NCI-H146 treated with DMSO at 0.1 percent for 48 hours (cell line): ENCODE data around the gene CDH23.

Source experiments
- DNase-seq: peaks from one replicate; lab custom pipeline; 2025; ENCODE audit not compliant: unreplicated experiment; lab: John Stamatoyannopoulos, UW

Gene CDH23

DNA sequence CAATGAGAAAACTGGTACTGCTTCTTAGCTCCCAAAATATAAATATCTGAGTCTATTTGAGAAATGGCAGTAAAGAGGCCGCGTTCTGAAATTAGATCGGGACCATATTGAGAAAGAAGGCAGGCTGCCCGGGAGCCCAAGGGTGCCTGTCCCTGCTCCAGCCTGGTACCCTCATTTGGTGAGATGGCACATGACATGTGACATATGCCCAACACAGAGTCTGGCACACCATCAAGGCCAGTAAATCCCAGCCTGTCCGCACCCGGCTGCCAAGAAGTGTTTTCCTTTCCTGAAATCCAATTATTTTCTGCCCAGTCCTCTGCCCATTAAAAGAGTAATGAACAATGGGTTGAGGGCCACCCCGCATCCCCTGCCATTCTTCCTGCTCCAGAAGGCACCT is 66.4 kb downstream of the CDH23 start:
- DNase-seq = no peak

DNA sequence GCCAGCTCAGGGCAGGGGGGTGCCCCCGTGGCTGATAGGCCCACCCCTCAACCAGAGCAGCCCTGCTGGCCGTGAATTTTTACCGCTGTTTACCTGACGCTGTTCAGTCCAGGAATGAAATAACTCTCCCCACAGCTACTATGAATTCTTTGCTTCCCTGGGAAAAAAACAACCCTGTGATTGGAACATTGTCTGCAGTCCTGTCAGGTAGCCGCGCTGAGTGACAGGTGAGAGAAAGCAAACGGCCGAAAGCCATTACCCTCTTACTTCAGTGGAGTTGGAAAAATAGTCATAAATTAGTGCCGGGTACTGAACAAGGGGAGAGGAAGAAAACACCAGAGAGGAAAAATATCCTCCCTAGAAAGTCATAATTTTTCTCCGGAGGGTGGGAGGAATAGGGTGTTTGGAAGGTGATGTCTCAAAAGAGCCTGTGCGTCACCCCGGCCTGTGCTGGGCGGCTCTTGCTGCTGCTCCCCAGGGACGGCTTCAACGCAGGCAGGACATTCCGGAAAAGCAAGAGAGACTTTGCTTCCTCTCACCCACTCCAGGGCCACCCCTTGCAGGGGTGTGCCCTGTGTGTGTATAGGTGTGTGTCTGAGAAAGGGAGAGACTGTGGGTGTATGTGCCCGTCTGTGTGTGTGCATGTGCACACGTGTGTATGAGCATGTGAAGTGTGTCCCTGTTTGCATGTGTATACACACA is 69.0 kb downstream of the CDH23 start:
- no peak for DNase-seq

DNA sequence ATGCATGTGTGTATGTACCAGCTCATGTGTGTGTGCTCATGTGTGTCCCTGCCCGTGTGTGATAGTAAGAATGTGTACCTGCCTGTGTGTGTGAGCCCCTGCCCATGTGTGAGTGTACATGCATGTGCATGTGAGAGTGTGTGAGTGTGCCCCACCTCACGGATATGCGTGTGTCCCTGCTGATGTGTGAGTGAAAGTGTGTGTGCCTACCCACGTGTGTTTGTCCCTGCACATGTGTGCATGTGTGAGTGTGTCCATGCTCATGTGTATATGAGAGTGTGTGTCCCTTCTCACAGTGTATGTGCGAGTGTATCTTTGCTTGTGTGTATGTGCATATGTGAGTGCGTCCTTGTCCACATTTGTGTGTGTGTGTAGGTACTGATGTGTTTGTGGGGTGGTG is 69.6 kb downstream of the CDH23 start:
- no peak for DNase-seq

DNA sequence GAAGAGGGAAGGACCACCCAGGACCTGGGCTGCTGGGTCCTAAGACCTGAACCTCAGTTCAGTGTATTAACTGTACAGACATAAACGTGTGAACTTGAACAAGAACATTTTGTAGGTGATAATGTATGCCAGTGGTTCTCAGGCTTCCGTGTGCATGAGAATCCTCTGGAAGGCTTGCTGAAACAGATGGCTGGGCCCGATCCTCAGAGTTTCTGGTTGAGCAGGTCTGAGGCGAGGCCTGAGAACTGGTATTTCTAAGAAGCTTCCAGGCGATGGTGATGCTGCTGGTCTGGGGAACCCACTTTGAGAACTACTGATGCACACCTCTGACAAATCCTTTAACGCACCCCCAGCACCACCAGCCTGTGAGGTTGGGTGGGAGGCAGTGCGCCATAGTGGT is 70.4 kb downstream of the CDH23 start:
- no peak for DNase-seq

DNA sequence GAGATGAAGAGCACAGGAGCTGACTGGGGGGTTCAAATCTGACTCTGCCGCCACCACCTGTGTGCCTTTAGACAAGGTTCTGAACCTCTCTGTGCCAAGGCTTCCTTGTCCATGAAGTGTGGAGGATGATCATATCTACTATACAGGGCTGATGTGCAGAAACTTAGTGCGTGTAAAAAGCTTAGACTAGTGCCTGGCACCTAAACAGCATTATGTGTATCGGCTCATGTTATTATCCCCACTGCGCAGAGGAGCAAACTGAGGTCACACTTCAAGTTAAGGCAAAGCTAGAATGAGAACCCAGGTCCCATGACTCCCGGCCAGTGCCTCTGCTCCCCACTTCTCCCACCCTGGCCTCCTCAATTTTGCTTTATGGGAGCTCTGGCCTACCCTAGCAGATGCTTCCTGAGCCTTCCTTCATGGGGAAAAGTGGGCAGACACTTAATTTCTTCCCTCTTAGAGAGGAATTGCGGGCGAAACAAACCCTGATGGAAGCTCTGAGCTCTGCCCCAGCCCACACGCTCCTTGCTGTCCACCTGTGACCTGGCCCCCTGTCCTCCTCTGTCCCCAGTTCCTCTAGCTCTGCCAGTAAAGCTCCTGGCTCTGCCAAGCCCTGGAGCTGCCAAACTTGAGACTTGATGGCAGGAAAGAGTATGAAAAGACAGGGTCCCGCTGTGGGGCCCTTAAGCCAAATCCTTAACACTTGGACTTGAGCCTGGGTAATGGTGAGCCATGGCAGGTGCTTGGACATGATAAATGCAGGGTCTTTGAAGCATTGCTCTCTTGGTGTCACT is 71.0 kb downstream of the CDH23 start:
- DNase-seq = no peak

DNA sequence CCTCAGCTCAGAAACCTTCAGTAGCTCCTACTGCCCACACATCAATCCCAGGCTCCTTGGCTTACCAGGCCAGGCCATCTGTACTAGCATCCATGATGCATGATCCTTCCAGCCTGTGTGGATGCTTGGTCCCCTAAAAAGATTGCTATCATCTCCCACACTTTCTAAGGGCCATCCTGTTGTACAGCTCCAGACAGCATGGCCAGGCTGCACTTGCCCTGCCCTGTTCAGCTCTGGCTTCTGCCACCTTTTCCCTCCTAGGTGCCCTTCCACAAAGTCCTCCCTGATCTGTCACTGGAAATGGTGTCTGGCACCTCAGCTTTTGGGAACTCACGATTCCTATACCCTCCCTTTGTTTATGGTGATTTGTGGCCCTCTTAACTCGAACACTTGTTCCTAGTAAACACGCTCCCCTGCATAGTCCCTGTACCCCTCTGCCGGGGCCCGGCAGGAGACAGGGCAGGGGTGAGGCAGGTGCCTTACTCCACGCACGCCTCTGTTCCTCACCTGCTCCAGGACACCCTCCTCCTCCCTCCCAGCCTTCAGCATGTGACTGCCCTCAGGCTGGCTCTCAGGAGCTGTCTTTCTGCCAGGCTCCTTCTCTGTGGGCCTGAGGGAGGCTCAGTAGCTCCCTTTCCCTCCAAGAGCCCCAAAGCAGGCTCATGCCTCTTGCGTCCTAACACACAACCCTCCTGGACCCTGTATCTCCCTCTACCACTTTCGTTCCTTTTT is 71.8 kb downstream of the CDH23 start:
- DNase-seq = no peak

DNA sequence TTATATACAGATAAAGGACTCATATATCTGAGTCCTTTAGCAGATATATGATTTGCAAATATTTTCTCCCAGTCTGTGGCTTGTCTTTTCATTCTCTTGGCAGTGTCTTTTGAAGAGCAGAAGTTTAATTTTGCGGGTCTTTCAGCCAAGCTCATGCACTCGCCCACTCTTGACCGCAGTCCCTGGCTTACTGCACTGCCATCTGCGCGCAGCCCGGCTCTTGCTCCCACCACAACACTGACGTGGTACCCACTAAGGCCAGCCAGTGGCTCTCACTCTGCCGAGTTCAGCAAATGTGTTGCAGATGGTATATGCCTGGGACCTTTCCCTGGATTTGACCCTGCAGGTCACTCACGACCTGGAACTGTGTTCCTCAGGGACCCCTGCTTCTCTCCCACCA is 74.3 kb downstream of the CDH23 start:
- no peak for DNase-seq

DNA sequence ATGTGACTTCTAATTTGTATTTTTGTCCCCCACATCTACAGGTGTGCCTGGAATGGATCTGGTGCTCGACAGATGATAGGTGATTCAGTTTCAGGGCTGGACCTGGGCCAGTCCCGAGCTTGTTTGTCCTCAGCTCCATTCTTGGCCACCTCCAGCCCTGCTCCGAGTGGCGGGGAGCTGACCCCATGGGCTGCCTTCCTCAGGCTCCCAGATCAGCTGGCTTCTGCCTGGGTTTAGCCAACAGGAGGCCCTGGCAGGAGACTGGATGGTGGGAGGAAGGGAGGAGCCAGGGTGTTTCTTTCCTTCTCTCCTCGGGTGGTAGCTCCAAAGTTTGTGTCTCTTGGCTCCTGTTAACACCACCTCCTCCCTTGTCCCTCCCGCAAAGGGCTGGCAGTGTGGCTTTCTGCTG is 75.2 kb downstream of the CDH23 start:
- DNase-seq = no peak

DNA sequence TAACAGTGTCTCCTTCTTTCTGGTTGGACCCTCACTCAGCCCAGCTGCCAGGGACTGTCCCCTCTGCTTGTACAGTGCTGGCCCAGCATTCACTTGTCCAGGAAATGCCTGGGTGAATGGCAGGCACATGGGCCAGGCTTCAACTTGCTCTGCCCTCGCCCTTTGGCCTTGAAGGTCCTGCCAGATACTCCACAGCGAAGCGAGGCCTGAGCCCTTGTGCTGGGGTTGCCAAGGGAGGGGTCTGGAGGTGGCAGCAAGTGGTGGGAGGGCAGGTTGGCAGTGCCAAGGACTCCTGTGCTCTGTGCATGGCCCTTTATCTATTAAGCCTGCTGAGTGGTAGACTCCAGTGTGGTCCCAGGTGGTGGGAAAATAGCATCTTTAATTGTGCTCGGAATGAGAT is 75.7 kb downstream of the CDH23 start:
- DNase-seq = no peak

DNA sequence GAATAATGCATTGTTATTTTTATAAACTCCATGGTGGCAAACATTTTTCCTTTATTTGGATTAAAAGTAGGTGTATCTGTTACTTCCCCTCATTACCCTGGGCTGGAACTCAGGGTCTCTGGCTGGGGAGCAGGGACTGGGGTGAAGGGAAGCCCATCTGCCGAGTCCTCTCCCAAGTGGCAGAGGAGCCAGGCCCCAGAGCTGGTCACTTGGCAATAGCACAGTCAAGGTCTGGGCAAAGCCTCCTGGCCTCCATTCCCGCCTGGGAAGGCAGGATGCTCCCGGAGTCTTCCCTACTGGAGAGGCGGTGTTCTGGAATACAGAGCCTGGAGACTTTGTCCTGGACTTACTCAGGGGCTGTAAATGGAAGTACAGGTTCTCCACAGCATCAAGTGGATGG is 76.2 kb downstream of the CDH23 start:
- DNase-seq = no peak

DNA sequence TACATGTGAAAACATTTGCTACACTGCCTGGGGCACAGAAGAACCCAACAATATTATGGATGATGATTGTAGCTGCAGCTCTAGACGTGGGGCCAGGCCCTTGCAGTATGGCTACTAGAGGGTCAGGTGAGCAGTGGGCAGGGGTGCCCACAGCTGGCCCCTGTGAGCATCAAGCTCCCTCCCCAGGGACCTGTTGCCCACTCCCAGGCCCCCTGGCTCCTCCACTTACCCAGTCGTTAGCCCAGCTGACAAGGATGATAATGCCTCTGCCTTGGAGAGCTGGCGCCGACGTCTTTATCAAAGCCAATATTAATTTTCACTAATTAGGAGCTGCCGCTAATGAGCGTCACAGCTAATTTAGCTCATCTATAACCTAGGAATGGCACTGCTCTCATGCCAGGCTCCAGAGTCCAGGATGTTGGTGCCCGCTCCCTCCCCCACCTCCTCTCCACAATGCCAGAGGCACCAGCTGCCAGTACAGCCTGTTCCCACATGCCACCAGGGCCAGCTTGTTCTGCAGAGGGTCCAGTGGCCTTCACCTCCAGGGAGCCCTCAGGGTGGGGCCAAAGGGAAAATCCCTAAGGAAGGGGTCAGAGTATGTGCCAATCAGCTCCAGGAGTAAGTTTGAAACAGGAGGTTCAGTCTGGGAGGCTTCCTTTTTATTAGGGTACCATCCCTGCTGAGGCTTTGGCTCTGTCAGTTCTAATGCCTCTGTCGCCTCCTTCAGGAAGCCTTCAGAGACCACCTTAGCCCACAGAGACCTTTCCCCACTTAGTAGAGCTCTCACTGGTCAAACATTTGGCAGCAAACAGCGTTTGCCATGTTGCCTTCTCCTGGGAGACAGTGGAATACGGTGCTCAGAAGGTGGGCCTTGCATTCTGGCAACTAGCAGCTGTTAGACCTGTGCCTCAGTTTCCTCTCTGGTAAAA is 77.2 kb downstream of the CDH23 start:
- DNase-seq = no peak

DNA sequence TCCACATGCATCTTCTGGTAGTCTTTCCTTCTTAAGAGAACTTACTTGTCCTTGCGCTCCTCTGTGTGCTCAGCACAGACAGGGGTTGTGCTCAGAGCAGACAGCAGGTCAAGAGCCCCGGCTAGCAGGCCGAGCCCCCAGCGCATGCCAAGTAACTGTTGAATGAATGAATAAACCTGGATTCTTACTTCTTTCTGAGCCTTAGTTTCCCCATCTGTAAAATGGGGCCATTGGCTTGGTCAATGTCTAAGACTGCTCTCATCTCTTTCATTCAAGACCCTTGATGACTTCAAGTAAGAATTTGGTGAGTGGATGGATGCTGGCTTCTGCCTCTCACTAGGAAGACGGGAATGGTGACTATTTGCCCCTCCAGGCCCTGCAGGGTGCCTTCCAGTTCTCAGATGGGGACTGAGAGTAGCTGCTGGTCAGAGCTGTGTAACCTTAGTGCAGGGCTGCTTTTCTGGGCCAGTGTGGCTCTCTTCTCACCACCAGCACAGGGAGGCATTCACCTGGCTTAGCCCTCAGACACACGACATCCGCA is 78.1 kb downstream of the CDH23 start:
- DNase-seq = no peak

DNA sequence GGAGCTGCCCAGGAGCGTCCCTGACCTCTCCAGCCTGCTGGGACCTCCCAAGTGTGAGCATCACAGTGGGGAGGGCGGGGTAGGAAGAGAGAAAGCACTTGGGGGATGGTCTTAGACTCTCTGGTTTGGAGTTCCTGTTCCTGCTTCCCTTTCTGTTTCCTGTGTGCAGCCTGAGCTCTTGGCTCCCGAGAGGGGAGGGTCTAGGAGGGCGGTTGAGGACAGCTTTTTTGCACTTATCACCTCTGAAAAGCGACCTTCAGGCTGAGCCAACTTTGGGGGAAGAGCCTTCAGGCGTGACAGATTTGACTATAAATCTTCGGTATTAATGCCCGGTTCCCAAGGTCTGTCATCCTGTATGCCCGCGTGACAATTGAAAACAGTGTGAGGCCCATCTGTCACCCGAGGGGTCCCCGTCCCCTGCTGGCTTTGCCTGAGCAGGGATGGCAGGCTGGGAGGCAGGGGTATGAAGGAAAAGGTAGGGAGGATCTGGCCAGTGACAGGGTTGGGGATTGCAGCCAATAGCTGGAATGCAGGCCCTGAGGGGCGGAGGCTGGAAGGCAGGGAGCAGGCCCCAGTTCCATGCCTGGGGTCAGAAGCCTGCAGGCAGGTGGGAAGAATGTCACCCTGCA is 78.6 kb downstream of the CDH23 start:
- DNase-seq = peak; percentile 96

DNA sequence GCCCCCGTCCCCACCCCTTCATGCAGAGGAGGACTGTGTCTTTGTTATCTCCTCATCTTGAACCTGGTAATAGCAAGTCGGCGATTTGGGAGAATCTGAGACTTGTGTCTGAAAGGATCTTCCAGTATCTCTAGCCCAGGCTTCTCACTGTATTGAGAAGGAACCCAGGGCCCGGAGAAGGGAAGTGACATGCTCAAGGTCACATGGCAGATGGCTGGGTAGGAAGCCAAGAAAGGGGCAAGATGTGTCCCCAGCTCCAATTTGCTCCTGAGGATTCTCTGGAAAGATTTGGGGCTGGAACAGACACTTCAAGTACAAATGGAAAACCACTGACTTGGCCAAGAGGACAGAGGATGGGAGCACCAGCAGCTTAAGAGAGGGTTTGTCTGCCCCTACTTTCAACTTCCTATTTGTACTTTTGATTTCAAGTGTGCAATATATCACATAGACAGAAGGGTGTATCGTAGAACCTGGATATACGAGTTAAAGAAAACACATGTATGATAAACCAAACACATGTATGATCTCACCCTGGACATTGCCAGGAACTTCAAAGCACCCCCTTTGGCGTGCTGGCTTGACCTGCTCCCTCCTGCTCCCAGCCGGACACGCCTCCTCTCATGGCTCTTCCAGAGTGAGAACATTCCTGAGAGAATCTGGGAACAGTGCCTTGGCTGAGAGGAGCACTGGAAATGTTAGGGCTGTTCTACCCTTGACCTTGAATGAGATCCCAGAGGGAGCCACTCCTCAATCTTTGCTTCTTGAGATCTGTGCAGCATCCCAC is 79.7 kb downstream of the CDH23 start:
- no peak for DNase-seq

DNA sequence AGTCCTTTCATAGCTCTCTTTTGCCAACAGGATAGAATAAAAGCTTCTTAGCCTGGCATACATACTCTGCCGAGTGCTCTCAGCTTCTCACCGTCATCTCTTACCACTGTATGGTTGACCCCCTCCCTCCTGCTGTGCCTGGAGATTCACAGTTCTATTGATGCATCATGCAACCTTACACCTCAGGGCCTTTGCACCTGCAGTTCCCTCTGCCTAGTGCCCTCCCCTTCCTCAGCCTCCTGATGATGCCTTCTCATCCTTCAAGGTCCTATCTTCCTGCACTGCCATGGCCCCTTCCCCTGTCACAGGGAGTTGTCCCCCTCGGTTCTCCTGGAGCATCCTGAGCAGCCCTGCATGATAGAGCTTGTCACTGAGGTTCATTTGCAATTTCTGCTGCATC is 81.5 kb downstream of the CDH23 start:
- no peak for DNase-seq

DNA sequence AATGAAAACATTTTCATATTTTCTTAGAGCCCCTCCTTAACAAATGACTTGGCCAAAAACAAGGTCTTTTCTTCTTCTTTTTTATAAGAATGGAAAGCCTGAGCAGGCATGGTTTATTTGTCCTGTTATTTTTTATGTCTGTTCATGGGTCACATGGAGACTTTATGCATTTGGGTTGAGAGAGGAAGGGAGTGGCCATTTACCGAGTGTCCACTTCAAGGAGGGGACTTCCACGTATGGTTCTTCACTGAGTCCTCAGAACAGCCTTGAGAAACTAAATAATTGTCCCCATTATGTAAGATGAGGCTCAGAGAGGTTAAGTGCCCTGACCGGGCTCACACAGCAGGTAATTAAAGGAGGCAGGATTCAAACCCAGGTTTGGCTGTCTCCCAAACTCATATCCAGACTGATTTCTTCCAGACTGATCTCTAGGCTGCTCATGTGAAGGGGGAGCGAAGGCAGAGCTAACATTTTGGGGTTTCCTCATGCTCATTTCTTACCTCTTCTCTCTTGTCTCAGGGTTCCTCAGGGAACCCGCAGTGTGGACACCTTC is 82.2 kb downstream of the CDH23 start:
- DNase-seq = no peak

DNA sequence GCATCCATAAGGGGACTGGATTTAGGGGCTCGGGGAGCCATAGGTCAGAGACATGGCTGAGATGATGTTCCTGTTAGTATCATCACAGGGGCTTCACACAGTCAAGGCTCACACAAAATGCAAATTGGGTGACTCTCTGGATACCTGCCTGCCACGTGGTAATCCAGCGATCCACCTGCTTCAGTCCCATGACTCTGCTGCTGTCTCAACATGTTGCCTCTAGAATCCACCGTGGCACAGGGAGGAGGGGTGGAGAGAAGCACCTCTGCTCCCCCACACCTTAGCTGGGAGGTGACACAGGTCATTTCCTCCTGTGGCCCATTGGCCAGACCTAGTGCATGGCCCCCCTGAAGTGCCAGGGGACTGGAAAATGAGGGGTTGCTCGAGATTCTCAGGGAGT is 83.1 kb downstream of the CDH23 start:
- no peak for DNase-seq

DNA sequence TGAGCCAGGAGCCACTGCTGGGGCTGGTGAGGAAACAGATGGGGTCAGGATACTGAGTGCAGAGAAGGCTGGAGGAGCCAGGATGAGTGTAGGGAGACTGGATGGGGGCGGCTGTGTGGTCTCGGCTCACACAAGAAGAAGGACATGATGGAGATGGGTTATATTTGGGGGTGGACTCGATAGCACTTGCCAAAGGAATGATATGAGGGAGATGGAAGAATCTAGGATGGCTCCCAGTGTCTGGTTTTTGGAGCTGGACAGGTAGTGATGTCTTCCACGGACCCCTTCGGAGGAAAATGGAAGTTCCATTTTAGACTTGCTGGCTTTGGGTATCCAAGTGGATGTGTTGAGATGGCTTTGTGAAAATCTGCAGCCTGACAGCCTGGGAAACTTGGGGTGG is 83.9 kb downstream of the CDH23 start:
- no peak for DNase-seq

DNA sequence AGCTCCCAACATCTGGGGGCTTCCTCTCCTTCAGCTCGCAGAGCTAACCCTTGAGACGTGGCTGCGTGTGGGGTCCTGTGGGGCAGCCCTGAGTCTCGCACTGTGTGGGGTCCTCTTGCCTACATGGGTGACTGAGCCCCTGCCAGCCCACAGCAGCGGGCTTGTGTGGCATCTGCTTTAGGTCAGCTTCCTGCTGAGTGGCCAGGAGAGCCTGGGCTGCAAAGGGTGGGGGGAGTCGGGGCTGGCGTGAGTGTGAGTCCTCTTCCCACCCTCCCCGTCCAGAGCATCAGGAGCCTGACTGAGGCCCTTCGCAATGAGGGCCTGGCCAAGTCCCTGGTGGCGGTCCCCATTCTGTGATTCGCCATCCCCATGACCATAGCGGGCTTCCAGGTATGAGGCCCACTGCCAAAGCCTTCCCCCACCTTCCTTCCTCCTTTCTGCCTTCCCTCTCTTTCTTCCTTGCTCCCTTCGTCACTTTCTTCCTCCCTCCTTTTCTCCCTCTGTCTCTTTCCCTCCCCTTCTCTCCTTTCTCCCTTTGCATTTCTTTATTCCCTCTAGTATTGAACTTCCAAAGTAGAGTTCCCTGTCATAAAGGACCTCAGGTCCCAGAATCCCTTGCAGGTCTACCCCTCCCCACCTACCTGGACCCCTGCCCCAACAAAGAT is 85.2 kb downstream of the CDH23 start:
- DNase-seq = no peak
